Neural cell (in vitro differentiated cells): Measurements from ENCODE around the gene PIEZO1. TPM values are rescaled to one million over a fixed set of nuclear protein-coding genes. Genes with fewer than 3 reads are reported as not detected.
"Not testable (repeated sequence)": the region's sequence is repeated elsewhere in the genome, so short reads cannot be mapped to it uniquely, and the experiment has no call there.

ENCODE experiments used
- H2AFZ ChIP-seq: fragments of 200-600, 300-800 bp; sonication (generic), shearing (Covaris generic); 2 replicates; pipeline ENCODE4 v1.6.0; 2014; ENCODE audit warnings: low read depth, mild to moderate bottlenecking, antibody characterized with exemption, low read length, moderate library complexity
- H3F3A ChIP-seq: fragments of 200-600 bp; shearing (Covaris generic); 2 replicates; pipeline ENCODE4 v1.6.1; 2016; ENCODE audit warnings: mild to moderate bottlenecking, moderate library complexity, mixed read lengths, antibody characterized with exemption, low read length; ENCODE audit not compliant: insufficient read depth, poor library complexity, severe bottlenecking
- H3K27ac ChIP-seq: fragments of 200-600, 300-800 bp; sonication (generic), shearing (Covaris generic); 2 replicates; pipeline ENCODE4 v1.5.1; 2014; ENCODE audit warnings: mild to moderate bottlenecking, low read length, moderate library complexity
- H3K27me3 ChIP-seq: fragments of 300-800, 200-600 bp; sonication (generic), shearing (Covaris generic); 2 replicates; pipeline ENCODE4 v1.6.0; 2014; ENCODE audit warnings: mild to moderate bottlenecking, low read depth, low read length, moderate library complexity; ENCODE audit not compliant: insufficient read depth
- H3K36me3 ChIP-seq: fragments of 300-800, 200-600 bp; sonication (generic), shearing (Covaris generic); 2 replicates; pipeline ENCODE4 v1.5.1; 2014; ENCODE audit warnings: mild to moderate bottlenecking, antibody characterized with exemption, low read length, moderate library complexity; ENCODE audit not compliant: insufficient read depth
- H3K4me2 ChIP-seq: fragments of 300-800, 200-600 bp; sonication (generic), shearing (Covaris generic); 2 replicates; pipeline ENCODE4 v1.6.0; 2014; ENCODE audit warnings: mild to moderate bottlenecking, low read length
- H3K4me3 ChIP-seq: fragments of 300-800, 200-600 bp; sonication (generic), shearing (Covaris generic); 2 replicates; pipeline ENCODE4 v1.5.1; 2014; ENCODE audit warnings: mild to moderate bottlenecking, low read length, moderate library complexity
- H3K79me2 ChIP-seq: fragments of 200-600 bp; shearing (Covaris generic); replicated peaks from 2 replicates; pipeline ENCODE4 v1.6.0; 2014; ENCODE audit warnings: mild to moderate bottlenecking, low read length, moderate library complexity; ENCODE audit not compliant: insufficient read depth
- H3K9ac ChIP-seq: fragments of 300-800, 200-600 bp; sonication (generic), shearing (Covaris generic); 2 replicates; pipeline ENCODE4 v1.6.1; 2016; ENCODE audit warnings: mild to moderate bottlenecking, low read length, mixed read lengths
- H3K9me2 ChIP-seq: fragments of 200-600 bp; shearing (Covaris generic); 2 replicates; pipeline ENCODE4 v1.6.1; 2016; ENCODE audit warnings: mild to moderate bottlenecking, low read length, mixed read lengths; ENCODE audit not compliant: insufficient read depth
- H3K9me3 ChIP-seq: fragments of 200-600, 300-800 bp; sonication (generic), shearing (Covaris generic); 2 replicates; pipeline ENCODE4 v1.6.1; 2016; ENCODE audit warnings: mild to moderate bottlenecking, mixed run types, low read length, moderate library complexity, mixed read lengths
- H4K20me1 ChIP-seq: fragments of 200-600 bp; shearing (Covaris generic); 2 replicates; pipeline ENCODE4 v1.6.1; 2016; ENCODE audit warnings: mild to moderate bottlenecking, mixed run types; ENCODE audit not compliant: insufficient read depth
- EP300 ChIP-seq: fragments of 450-650 bp; conservative IDR thresholded peaks from 2 replicates; pipeline ENCODE4 v1.6.1; 2014; ENCODE audit warnings: antibody characterized with exemption, mild to moderate bottlenecking, moderate library complexity; ENCODE audit not compliant: poor library complexity, severe bottlenecking
- EZH2 ChIP-seq: fragments of 200-600, 300-800 bp; shearing (Covaris generic), sonication (generic); IDR thresholded peaks from 2 replicates; pipeline ENCODE4 v1.6.1; 2014; ENCODE audit warnings: antibody characterized with exemption, low read length, borderline replicate concordance, mild to moderate bottlenecking; ENCODE audit not compliant: insufficient read depth, poor library complexity, severe bottlenecking
- MXI1 ChIP-seq: fragments of 450-650 bp; conservative IDR thresholded peaks from 2 replicates; pipeline ENCODE4 v1.6.1; 2014; ENCODE audit warnings: antibody characterized with exemption, mild to moderate bottlenecking; ENCODE audit not compliant: poor library complexity, severe bottlenecking
- POLR2AphosphoS5 ChIP-seq: IDR thresholded peaks from 2 replicates; pipeline ENCODE4 v1.6.1; 2012
- RAD21 ChIP-seq: fragments of 450-650 bp; conservative IDR thresholded peaks from 2 replicates; pipeline ENCODE4 v1.6.1; 2014; ENCODE audit warnings: antibody characterized with exemption, mild to moderate bottlenecking, moderate library complexity
- REST ChIP-seq: IDR thresholded peaks from 2 replicates; pipeline ENCODE4 v1.6.1; 2012; ENCODE audit warnings: borderline replicate concordance
- SMC3 ChIP-seq: fragments of 450-650 bp; conservative IDR thresholded peaks from 2 replicates; pipeline ENCODE4 v1.6.1; 2014; ENCODE audit warnings: antibody characterized with exemption, mild to moderate bottlenecking, moderate library complexity; ENCODE audit not compliant: poor library complexity
- TAF1 ChIP-seq: IDR thresholded peaks from 2 replicates; pipeline ENCODE4 v1.6.1; 2012; ENCODE audit warnings: low read depth
- polyA plus RNA-seq: library from polyadenylated mRNA; depleted of rRNA; stranded (reverse); fragments of >200 nt; gene quantifications from 2 replicates; pipeline ENCODE4 v1.2.3, GENCODE V29; 2014
- TF ChIP-seq, protein P1 (sequence below): fragments of 450-650 bp; IDR thresholded peaks from 2 replicates; pipeline ENCODE4 v1.5.1; 2014; ENCODE audit warnings: antibody characterized with exemption, mild to moderate bottlenecking, moderate library complexity; ENCODE audit not compliant: poor library complexity, severe bottlenecking

PIEZO1 gene
- polyA plus RNA-seq, 1 donor from 2014 or later, result not detected

GRCh38 chr16:88789594-88789993 is 4.6 kb upstream of the PIEZO1 start:
- no peak overlapping the region for H3K4me3 ChIP-seq
- H3F3A ChIP-seq, result no peaks in the 10 kb centered on the region
- no peaks in the 10 kb centered on the region for H3K79me2 ChIP-seq
- H3K27ac ChIP-seq, result no peak overlapping the region
- no peak overlapping the region for H3K9ac ChIP-seq
- H3K9me3 ChIP-seq, result no peaks in the 10 kb centered on the region
- H3K9me2 ChIP-seq, result no peaks in the 10 kb centered on the region
- no peak for TF ChIP-seq EZH2
- TF ChIP-seq EP300, result no peak
- no peak for TF ChIP-seq POLR2AphosphoS5
- TF ChIP-seq SMC3, result no peak
- TF ChIP-seq, protein P1, sequence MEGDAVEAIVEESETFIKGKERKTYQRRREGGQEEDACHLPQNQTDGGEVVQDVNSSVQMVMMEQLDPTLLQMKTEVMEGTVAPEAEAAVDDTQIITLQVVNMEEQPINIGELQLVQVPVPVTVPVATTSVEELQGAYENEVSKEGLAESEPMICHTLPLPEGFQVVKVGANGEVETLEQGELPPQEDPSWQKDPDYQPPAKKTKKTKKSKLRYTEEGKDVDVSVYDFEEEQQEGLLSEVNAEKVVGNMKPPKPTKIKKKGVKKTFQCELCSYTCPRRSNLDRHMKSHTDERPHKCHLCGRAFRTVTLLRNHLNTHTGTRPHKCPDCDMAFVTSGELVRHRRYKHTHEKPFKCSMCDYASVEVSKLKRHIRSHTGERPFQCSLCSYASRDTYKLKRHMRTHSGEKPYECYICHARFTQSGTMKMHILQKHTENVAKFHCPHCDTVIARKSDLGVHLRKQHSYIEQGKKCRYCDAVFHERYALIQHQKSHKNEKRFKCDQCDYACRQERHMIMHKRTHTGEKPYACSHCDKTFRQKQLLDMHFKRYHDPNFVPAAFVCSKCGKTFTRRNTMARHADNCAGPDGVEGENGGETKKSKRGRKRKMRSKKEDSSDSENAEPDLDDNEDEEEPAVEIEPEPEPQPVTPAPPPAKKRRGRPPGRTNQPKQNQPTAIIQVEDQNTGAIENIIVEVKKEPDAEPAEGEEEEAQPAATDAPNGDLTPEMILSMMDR, result no peak
- no peak for TF ChIP-seq TAF1
- no peak for TF ChIP-seq MXI1
- TF ChIP-seq RAD21, result no peak
- TF ChIP-seq REST, result no peak
- no peaks in the 10 kb centered on the region for H3K36me3 ChIP-seq
- no peak overlapping the region for H3K4me2 ChIP-seq
- H3K27me3 ChIP-seq, result peaks cover 10% of the 10 kb centered on the region
- no peaks in the 10 kb centered on the region for H4K20me1 ChIP-seq
- H2AFZ ChIP-seq, result no peak overlapping the region

DNA sequence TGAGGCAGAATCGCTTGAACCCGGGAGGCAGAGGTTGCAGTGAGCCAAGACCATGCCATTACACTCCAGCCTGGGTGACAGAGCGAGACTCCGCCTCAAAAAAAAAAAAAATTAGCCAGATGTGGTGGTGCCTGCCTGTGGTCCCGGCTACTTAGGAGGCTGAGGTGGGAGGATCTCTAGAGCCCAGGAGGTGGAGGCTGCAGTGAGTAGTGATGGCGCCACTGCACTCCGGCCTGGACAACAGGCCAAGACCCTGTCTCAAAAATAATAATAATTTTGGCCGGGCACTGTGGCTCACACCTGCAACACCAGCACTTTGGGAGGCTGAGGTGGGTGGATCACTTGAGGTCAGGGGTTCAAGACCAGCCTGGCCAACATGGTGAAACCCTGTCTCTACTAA is 3.7 kb upstream of the PIEZO1 start:
- H3K27me3 ChIP-seq, result peaks cover 19% of the 10 kb centered on the region
- not testable (repeated sequence) for H3K4me3 ChIP-seq, H3K9me2 ChIP-seq

More for the DNA sequence above, 3.7 kb upstream of the PIEZO1 start:
- H3K9me3 ChIP-seq, H3K4me2 ChIP-seq, H2AFZ ChIP-seq, H3K27ac ChIP-seq, H3K79me2 ChIP-seq, H4K20me1 ChIP-seq, H3K9ac ChIP-seq, H3K36me3 ChIP-seq, H3F3A ChIP-seq: not testable (repeated sequence)
